MM.1S (cell line): Measurements from ENCODE around the gene ESYT3.

Source experiments
- DNase-seq: peaks from one replicate; pipeline ENCODE4 v3.0.0-alpha.2; 2015
- H2AFZ ChIP-seq: fragments of 300-600 bp; sonication (generic); 2 replicates; pipeline ENCODE4 v1.6.0; 2016; ENCODE audit warnings: antibody characterized with exemption, low read length
- H3F3A ChIP-seq: fragments of 300-600 bp; sonication (generic); 2 replicates; pipeline ENCODE4 v1.6.1; 2016; ENCODE audit warnings: mild to moderate bottlenecking, antibody characterized with exemption, low read length, moderate library complexity, mixed read lengths; ENCODE audit not compliant: insufficient read depth
- H3K27ac ChIP-seq: fragments of 300-600 bp; sonication (generic); 2 replicates; pipeline ENCODE4 v1.5.1; 2016; ENCODE audit warnings: mild to moderate bottlenecking, low read length
- H3K27me3 ChIP-seq: fragments of 300-600 bp; sonication (generic); replicated peaks from 2 replicates; pipeline ENCODE4 v1.6.0; 2016; ENCODE audit warnings: low read length; ENCODE audit not compliant: insufficient read depth
- H3K36me3 ChIP-seq: fragments of 300-600 bp; sonication (generic); replicated peaks from 2 replicates; pipeline ENCODE4 v1.6.1; 2016; ENCODE audit warnings: mild to moderate bottlenecking, low read length, mixed read lengths; ENCODE audit not compliant: insufficient read depth
- H3K4me1 ChIP-seq: fragments of 300-600 bp; sonication (generic); 2 replicates; pipeline ENCODE4 v1.6.1; 2016; ENCODE audit warnings: low read length, mixed read lengths
- H3K4me2 ChIP-seq: fragments of 300-600 bp; sonication (generic); 2 replicates; pipeline ENCODE4 v1.6.0; 2016; ENCODE audit warnings: low read depth, low read length
- H3K4me3 ChIP-seq: fragments of 300-600 bp; sonication (generic); 2 replicates; pipeline ENCODE4 v1.5.1; 2016; ENCODE audit warnings: low read length, mixed read lengths
- H3K79me2 ChIP-seq: fragments of 300-600 bp; sonication (generic); 2 replicates; pipeline ENCODE4 v1.6.1; 2016; ENCODE audit warnings: mixed run types, low read length, mixed read lengths
- H3K9ac ChIP-seq: fragments of 300-600 bp; sonication (generic); 2 replicates; pipeline ENCODE4 v1.6.1; 2016; ENCODE audit warnings: low read length, mixed read lengths
- H3K9me2 ChIP-seq: fragments of 300-600 bp; sonication (generic); replicated peaks from 2 replicates; pipeline ENCODE4 v1.6.1; 2016; ENCODE audit warnings: mild to moderate bottlenecking, low read length, mixed read lengths; ENCODE audit not compliant: insufficient read depth
- H3K9me3 ChIP-seq: fragments of 300-600 bp; sonication (generic); replicated peaks from 2 replicates; pipeline ENCODE4 v1.6.1; 2016; ENCODE audit warnings: mild to moderate bottlenecking, low read length, mixed read lengths; ENCODE audit not compliant: insufficient read depth
- H4K20me1 ChIP-seq: fragments of 300-600 bp; sonication (generic); 2 replicates; pipeline ENCODE4 v1.6.1; 2016; ENCODE audit warnings: mild to moderate bottlenecking, low read length, moderate library complexity, mixed read lengths; ENCODE audit not compliant: insufficient read depth
- CTCF ChIP-seq: fragments of 300-600 bp; sonication (generic); IDR thresholded peaks from 2 replicates; pipeline ENCODE4 v1.5.1; 2016; ENCODE audit warnings: antibody characterized with exemption, low read length, mixed read lengths
- EZH2 ChIP-seq: fragments of 300-600 bp; sonication (generic); optimal IDR thresholded peaks from 2 replicates; pipeline ENCODE3; 2017; ENCODE audit warnings: low read depth, mild to moderate bottlenecking, antibody characterized with exemption, low read length, mixed read lengths
- EZH2phosphoT487 ChIP-seq: fragments of 300-600 bp; sonication (generic); IDR thresholded peaks from 2 replicates; pipeline ENCODE4 v1.6.1; 2018; ENCODE audit warnings: antibody characterized with exemption, low read length

ESYT3 gene

GRCh38 chr3:138468451-138468850 is 34.0 kb downstream of the ESYT3 start:
- no peaks in the 10 kb centered on the region for H3F3A ChIP-seq
- H3K9ac ChIP-seq, result no peak overlapping the region
- no peak overlapping the region for H3K27ac ChIP-seq
- H3K4me2 ChIP-seq, result no peak overlapping the region
- no peaks in the 10 kb centered on the region for H3K4me1 ChIP-seq
- H3K79me2 ChIP-seq, result no peaks in the 10 kb centered on the region
- no peaks in the 10 kb centered on the region for H3K27me3 ChIP-seq
- H3K4me3 ChIP-seq, result no peak overlapping the region
- no peak overlapping the region for H2AFZ ChIP-seq
- H3K9me2 ChIP-seq, result no peaks in the 10 kb centered on the region
- no peak for TF ChIP-seq EZH2phosphoT487
- TF ChIP-seq CTCF, result no peak
- TF ChIP-seq EZH2, result no peak
- no peaks in the 10 kb centered on the region for H3K9me3 ChIP-seq
- DNase-seq, result no peak
- no peaks in the 10 kb centered on the region for H4K20me1 ChIP-seq
- no peaks in the 10 kb centered on the region for H3K36me3 ChIP-seq

DNA sequence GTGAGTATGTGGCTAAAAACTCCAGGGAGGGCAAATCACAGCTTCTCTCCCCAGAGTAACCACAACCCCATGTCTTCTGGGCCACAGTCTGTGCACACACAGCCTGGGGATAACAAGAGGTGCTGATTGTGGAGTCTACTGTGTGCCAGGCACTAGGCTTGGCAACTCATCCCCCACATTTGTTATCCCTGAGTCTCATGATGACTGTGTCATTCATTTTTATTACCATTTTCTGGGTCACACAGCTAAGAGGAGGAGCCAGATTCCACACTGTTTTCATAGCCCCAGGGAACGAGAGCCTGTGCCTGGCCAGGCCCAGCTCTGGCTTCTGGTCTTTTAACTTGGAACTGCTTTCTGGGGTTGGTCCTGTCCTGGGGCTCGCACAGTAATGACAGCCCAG is 34.5 kb downstream of the ESYT3 start:
- Histone ChIP-seq H3K9me2 (no peaks in the 10 kb centered on the region), H3K4me1 (no peaks in the 10 kb centered on the region), H3K27me3 (no peaks in the 10 kb centered on the region), H3K9me3 (no peaks in the 10 kb centered on the region), H3K36me3 (no peaks in the 10 kb centered on the region), H3F3A (no peaks in the 10 kb centered on the region), H3K27ac (no peak overlapping the region), H4K20me1 (no peaks in the 10 kb centered on the region), H3K9ac (no peak overlapping the region), H3K4me3 (no peak overlapping the region), H3K4me2 (no peak overlapping the region), H3K79me2 (no peaks in the 10 kb centered on the region), H2AFZ (no peak overlapping the region)
- no peak for DNase-seq
- TF ChIP-seq EZH2, result no peak
- no peak for TF ChIP-seq CTCF
- no peak for TF ChIP-seq EZH2phosphoT487

GRCh38 chr3:138469874-138470273 is 35.5 kb downstream of the ESYT3 start:
- Histone ChIP-seq H3K9ac (no peak overlapping the region), H2AFZ (no peak overlapping the region), H3F3A (no peaks in the 10 kb centered on the region), H3K36me3 (no peaks in the 10 kb centered on the region), H3K27me3 (no peaks in the 10 kb centered on the region), H3K9me2 (no peaks in the 10 kb centered on the region), H3K4me1 (no peaks in the 10 kb centered on the region), H3K4me2 (no peak overlapping the region), H3K79me2 (no peaks in the 10 kb centered on the region), H3K27ac (no peak overlapping the region), H3K4me3 (no peak overlapping the region), H4K20me1 (no peaks in the 10 kb centered on the region), H3K9me3 (no peaks in the 10 kb centered on the region)
- DNase-seq, result no peak
- no peak for TF ChIP-seq EZH2phosphoT487
- TF ChIP-seq CTCF, result no peak
- no peak for TF ChIP-seq EZH2
